GM21390 (cell line): ENCODE data around the gene TLNRD1.

Source experiments
- ATAC-seq: cut with Tn5 transposase; IDR thresholded peaks from one replicate; pipeline ENCODE4 v1.9.1; 2021; ENCODE audit not compliant: unreplicated experiment

The TLNRD1 gene

DNA sequence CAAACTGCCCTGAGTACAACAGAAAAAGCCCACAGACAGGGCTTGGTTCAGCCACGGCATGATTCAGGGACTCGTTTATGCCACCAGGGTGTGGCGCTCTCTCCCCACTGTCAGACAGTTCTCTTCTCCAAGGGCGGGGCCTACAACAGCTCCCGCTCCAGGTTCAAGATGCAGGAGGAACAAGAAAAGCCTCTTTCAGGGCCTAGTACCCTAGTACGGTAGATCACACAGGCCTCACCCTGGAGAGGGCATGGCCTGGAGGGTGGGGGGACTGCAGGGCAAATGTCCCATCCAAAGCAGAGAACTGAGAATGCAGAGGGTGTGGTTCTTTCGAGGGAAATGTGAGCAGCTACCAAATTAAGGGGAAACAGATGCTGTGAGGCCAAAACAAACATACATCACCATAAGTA is 23.1 kb upstream of the TLNRD1 start:
- no peak for ATAC-seq

GRCh38 chr15:80978685-80979329 is 21.9 kb upstream of the TLNRD1 start:
- no peak for ATAC-seq

GRCh38 chr15:80979538-80980200 is 21.1 kb upstream of the TLNRD1 start:
- ATAC-seq = no peak

- no peak for ATAC-seq
Measured at GRCh38 chr15:80982205-80982604, 18.5 kb upstream of the TLNRD1 start.

DNA sequence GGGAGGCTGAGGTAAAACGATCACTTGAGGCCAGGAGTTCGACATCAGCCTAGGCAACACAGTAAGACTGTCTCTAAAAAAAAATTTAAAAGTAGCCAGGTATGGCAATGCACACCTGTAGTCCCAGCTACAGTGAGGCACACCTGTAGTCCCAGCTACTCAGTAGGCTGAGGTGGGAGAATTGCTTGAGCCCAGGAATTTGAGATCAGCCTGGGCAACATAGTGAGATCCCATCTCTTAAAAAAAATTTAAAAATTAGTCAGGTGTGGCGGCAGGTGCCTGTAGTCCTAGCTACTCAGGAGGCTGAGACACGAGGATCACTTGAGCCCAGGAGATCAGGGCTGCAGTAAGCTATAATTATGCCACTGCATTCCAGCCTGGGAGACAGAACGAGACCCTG is 17.9 kb upstream of the TLNRD1 start:
- no peak for ATAC-seq

- no peak for ATAC-seq
Measured at GRCh38 chr15:80984856-80985255, 15.9 kb upstream of the TLNRD1 start.

GRCh38 chr15:80985981-80986380 is 14.7 kb upstream of the TLNRD1 start:
- no peak for ATAC-seq

DNA sequence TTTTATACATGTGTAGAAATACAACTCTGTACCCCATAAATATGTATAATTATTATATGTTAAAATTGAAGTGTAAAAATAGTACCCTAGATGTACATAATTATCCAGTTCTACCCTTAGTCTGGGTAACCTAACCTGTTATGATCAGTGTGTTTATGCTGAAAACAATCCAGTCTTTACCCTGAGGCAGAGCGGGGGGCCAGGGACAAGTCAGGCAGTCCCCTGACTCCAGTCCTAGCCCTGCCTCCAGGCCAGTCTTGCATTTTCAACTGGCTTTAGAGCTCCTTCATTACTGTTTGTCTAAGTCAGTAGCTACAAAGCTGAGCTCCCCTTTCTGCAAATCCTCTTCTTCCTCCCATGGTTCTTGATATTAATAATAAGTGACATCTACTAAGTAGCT is 14.2 kb upstream of the TLNRD1 start:
- ATAC-seq = no peak

- ATAC-seq = no peak
Measured at GRCh38 chr15:80988148-80988796, 12.5 kb upstream of the TLNRD1 start.

- ATAC-seq = peak; percentile 4
Measured at GRCh38 chr15:80989081-80989517, 11.6 kb upstream of the TLNRD1 start.

DNA sequence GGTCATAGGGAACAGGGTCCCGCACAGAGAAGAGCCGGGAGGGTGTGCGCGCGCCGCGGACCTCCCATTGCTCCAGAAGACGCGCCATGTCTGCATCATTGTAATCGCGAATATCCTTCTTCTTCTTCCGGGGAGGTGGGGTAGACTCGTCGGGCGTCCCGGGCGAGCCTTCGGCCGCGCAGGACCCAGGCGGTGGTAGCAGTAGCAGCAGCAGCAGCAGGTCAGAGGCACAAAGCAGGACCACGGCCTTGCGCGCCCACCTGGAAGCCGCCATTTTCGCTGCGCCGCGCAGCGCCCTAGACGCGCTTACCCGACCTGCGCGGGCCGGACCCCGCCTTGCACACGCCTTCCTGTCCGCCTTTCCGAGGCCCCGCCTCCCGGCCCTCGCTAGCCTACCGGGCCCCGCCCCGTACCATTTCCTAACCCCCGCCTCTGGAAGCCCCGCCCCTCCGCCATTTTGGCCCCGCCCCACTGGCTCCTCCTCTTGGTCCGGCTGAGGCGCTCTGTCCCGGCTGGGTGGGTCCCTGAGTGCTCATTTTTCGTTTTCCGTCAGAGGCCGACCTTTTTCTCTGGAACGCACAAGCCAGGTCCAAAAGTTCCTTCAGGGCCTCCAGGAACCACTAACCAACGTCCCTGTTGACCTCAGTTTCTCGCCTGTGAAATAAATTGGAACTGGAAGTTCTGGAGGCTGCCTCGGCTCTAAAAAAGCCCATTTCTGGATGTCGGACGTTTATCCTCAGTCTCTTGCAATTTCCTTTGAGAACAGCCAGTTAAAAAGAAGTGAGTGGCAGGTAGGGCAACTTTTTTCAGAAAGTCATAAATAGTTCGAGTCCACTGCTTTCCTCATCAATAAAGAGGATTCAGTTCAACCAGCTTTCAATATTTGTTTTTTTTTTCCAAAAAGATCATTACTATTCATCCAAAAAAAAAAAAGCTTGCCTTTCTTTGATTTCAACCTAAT is 10.9 kb upstream of the TLNRD1 start, which contains the start of gene MESD:
Gene MESD (minus strand): TSS at position 302 of the 961 bp plus-strand sequence. CDS start 28 bp downstream, at position 274.
- ATAC-seq = peak; percentile 96

DNA sequence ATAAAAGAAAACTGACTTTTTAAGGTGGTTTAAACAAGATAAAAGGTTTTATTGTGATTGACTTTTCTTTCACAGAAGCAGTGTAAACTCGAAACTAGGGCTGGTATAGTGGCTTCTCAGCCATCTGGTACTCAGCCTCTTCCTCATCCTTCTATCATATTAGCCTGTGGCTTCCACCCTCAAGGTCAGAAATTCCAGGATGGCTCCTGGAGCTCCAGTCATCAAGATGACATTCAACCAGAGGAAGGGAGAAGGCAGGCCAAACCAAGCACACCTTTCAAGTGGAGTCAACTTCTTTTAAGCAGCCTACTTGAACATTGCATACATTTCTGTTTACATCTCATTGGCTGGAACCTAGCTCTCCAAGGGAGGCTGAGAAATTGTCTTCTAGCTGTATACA is 9.8 kb upstream of the TLNRD1 start:
- ATAC-seq = no peak

- no peak for ATAC-seq
Measured at GRCh38 chr15:80991421-80991820, 9.3 kb upstream of the TLNRD1 start.

DNA sequence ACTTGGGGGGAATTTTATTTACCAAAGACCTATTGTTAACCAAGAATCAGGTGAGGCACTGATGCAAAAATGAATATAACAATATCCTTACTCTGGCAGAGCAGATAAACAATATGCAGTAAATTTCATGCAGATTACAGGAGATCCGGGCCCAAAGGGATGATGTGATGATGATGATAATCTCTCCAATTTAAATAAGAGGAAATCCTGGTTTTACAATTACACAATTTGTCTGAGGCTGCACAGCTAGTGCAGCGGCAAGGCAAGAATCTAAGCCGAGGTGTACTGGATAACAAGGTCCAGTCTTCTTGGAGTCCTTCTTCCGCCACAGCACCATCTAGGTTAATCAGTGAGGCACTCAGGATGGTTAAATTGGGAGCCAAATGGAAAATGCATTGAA is 8.7 kb upstream of the TLNRD1 start:
- no peak for ATAC-seq

- no peak for ATAC-seq
Measured at GRCh38 chr15:80992441-80992840, 8.3 kb upstream of the TLNRD1 start.

GRCh38 chr15:80996247-80996646 is 4.5 kb upstream of the TLNRD1 start:
- ATAC-seq = no peak

DNA sequence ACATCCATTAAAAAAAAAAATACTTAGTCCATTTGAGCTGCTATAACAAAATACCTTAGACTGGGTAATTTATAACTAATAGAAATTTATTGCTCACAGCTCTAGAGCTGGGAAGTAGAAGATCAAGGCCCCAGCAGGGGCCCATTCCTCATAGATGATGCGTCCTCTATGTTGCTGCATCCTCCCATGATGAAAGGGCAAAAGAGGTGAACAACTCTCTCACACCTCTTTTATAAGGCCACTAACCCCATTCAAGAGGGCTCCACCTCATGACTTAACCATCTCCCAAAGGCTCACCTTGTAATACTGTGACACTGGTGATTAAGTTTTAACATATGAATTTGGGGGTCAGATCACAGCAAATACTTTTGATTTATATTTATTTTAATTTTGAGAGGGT is 3.0 kb upstream of the TLNRD1 start:
- no peak for ATAC-seq

- ATAC-seq = no peak
Measured at GRCh38 chr15:80998251-80998650, 2.5 kb upstream of the TLNRD1 start.

DNA sequence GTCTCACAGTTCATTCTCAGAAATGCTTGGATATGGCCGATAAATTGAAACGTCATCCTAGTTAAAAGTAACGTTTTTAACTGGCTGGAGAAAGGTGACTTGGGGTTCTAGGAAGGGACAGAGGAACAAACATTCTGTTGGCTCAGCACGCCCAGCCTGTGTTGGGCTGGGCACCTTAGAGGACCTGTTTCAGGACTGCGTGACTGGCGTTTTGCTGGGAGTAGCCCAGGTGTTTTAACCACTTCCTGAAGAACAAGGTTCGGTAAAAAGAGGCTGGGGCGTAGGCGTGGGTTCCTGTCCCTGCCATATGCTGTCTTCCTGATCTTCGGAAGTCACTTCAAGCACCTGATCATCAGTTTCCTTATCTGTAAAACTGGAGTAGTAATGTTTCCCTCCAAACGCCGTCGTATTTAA is 1.1 kb upstream of the TLNRD1 start:
- peak; percentile 32 for ATAC-seq

DNA sequence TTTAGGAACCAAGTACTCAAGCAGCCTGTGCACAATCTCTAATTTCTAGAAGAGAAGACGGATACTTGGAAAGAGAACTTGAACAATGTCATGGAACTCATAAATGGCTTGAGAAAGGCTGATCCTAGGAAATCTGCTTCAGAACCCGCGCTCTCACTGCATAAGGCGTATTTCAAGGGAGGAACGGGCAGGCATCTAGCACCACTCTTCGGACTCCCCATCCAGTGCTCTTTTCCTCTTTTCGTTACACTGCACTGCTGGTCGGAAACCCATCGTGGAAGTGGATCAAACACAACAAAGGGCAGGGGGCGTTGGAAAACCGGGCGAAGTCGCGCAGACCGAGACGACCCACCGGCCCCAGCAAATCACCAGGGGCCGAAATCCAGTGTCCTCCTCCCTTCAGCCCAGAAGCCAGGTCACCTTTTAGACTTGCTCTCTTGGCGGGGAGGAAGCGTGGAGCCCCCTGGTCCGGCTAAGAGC is 539 bp upstream of the TLNRD1 start:
- ATAC-seq = no peak
